Myocyte (in vitro differentiated cells): ENCODE measurements around the gene MED7. TPM values are rescaled to one million over a fixed set of nuclear protein-coding genes. Genes with fewer than 3 reads are reported as not detected.
"Not testable (repeated sequence)": the region's sequence is repeated elsewhere in the genome, so short reads cannot be mapped to it uniquely, and the experiment has no call there.

Experiments
- DNase-seq: peaks from one replicate; pipeline ENCODE4 v3.0.0-alpha.2; 2012; ENCODE audit warnings: low read depth
- polyA plus RNA-seq: library from polyadenylated mRNA; unstranded; fragments of >200 nt; gene quantifications from one replicate; pipeline ENCODE4 v1.2.1, GENCODE V29; 2012; ENCODE audit warnings: missing spikeins
- total RNA-seq: library from RNA; depleted of rRNA; stranded (reverse); fragments of >200 nt; gene quantifications from 2 replicates; pipeline ENCODE4 v1.2.3, GENCODE V29; 2014

Gene MED7
- total RNA-seq: 12.4 and 16.0 TPM in 2 replicates
- 11.0 TPM for polyA plus RNA-seq

GRCh38 chr5:157142317-157143126, at the start of gene MED7:
MED7 (minus strand) TSS chr5:157142865; CDS start chr5:157139431, 3,434 bp downstream.
- peak; percentile 99 for DNase-seq

GRCh38 chr5:157189223-157189622, 46.6 kb upstream of the MED7 start:
- no peak for DNase-seq

DNA sequence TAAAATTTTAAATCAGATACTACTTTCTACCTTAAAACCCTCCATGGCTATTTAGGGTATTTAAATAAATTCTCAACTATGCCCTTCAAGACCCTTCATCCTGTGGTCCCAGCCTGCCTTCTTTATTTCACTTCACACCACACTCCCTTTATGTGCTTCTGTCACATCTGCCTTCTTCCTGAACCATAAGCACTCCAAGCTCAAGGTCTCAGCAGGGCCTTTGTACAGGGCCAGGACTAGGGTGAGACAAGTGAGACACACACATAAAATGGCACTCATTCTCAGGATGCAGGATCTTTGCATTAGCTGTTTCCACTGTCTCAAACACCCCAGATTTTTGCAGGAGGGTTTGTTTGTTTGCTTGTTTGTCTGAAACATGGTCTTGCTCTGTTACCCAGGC, 45.6 kb upstream of the MED7 start:
- DNase-seq: no peak

DNA sequence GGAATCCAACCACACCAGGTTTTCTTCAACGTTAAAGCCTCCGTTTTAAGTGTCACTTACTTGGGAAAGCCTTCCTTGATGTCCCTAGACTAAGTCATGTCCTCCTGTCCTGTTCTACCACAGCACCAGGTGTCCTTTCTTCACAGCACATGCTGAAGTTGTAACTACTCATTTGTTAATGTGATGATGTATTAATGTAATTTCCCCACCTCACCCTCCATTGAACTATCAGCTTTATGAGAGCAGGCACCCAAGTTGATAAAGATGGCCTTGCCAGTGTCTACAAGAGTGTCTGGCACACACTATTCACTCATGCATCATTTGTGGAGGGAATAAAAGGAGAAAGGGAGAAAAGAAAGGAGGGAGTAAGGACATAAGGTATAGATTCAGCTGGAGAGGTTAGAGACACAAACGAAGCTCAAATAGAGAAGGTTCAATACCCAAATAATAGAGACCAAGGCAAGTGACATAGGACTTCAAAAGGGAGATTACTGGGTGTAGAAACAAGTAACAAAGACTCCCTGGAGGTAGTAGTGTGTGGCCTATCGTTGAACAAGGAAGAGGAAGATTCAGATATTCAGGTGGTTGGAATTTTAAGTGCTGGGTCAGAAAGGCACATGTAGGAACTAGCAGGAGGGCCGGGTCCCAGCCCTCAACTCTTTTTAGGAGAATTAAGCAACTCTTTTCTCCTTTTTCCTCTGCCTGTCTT, 44.5 kb upstream of the MED7 start:
- DNase-seq: no peak

- DNase-seq: no peak
Measured at GRCh38 chr5:157186309-157187045, 43.8 kb upstream of the MED7 start.

DNA sequence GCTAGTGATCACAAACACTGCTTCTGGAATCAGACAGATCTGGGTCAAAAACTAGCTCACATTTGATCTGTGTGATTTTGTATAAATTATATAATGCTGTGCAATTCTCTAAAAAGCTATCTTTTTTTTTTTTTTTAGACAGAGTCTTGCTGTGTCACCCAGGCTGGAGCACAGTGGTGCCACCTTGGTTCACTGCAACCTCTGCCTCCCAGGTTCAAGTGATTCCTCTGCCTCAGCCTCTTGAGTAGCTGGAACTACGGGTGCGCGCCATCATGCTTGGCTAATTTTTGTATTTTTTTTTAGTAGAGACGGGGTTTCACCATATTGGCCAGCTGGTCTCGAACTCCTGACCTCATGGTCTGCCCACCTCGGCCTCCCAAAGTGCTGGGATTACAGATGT, 42.5 kb upstream of the MED7 start:
- not testable (repeated sequence) for DNase-seq

DNA sequence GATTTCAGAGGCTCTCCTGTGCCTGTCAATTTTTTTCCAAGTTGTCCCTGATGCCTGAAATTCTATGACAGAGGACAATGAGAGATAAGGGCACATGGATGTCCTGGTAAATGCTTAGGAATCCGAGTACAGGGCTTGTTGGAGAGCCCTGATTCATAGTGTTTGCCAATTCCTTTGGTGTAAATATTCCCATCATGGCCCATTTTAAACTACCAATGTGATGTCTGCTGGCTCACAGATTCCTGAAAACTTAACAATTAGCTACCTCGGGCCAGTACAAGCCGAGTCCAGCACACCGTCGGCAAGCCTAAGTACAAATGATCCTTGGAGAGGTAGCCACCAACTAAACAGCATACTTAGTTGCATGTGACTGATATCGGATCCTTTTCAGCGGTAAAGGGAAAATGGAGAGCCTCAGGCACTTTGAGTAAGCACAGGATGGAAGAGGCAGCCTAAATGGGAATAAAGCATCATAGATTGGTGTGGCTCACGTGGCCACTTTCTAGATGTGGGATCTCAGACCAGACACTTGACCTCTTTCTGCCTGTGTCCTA, 41.5 kb upstream of the MED7 start:
- no peak for DNase-seq

GRCh38 chr5:157182143-157182757, 39.6 kb upstream of the MED7 start:
- no peak for DNase-seq

DNA sequence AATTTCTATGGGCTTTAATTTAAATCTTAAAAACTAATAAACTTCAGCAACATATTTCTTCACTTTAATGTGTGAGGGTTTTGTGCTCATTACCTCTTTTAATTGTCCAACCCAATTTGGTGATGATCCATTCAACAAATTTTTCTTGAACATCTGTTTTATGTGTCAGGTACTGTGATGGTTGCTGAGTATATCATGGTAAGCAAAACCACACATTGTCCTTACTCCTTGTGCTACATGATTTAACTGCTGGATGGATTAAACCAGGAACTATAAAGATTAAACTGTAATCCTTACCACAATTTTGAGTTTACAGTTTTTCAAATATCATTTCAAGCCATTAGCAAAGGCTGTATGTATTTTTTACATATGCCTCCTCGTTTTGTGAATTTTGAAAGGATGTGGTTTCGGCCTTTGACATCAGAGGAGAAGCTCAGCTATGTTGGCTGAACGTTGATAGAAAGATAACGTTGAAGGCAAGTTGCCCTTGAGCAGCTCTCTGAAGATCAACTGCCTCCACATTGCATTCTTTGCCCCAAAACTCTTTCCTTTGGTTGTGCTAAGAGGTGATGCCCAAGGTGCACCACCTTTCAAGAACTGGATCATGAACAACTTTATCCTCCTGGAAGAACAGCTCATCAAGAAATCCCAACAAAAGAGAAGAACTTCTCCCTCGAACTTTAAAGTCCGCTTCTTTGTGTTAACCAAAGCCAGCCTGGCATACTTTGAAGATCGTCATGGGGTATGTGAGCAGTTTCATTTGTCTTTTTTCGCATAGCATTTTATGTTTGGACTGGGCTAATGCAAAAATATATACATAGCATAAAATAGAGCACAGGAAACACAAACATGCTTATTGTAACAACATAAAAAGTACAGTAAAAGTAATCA, 38.0 kb upstream of the MED7 start, which contains the start of gene ITK:
Gene ITK, plus strand, starts transcription at position 467 of the 891 bp plus-strand sequence. Its CDS starts 138 bp downstream, at position 605.
- DNase-seq: no peak

- no peak for DNase-seq
Measured at GRCh38 chr5:157178966-157179365, 36.3 kb upstream of the MED7 start.

GRCh38 chr5:157177953-157178352, 35.3 kb upstream of the MED7 start:
- no peak for DNase-seq

DNA sequence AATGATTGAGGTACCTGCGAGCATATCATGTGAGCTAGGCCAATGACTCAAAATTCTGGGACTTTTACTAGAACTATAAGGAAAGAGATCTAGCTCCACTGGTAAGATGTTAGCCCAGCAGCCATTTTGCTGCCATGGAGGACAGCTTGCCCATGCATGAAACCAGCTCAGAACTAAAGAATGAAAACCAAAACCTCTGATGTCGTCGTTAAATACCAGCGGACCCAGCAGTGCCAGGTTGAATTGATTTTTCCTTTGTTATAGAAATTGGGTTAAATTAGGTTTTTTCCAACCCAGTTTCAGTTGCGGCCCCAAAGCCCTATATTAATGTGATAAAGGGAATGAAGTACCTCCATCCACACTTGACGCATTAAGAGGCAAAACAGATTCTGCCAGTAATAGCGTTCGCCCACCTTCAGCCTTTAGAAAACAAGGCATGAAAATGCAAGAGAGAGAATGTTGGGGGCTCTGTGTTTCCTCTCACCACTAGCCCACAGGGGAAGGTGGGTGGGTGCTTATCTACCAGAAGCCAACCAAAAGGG, 32.5 kb upstream of the MED7 start:
- no peak for DNase-seq

GRCh38 chr5:157172403-157172802, 29.7 kb upstream of the MED7 start:
- DNase-seq: no peak

GRCh38 chr5:157168286-157168685, 25.6 kb upstream of the MED7 start:
- DNase-seq: peak; percentile 2

DNA sequence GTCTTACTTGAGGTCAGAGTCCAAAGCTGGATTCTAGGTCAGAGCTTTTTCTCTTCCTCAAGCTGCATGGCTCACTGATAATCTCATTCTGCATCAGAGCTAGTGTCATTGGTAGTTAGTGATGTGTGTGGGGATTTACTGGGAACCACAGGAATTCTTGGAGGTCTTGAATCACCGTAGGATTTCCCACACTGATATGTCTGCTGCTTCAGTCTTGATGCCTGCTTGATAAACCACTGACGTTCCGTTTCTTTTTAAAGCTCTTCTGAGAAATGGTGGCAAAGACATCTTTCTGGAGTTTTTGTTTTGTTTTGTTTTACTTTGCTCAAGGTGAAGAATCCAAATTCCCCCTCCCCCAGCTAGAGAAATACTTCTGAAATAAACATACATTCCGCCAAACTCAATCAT, 24.6 kb upstream of the MED7 start:
- DNase-seq: peak; percentile 94

- no peak for DNase-seq
Measured at GRCh38 chr5:157166214-157167213, 23.8 kb upstream of the MED7 start, which contains the start of gene GARIN3. GARIN3 (minus strand) TSS chr5:157166264; CDS start chr5:157166168, 96 bp downstream.

DNA sequence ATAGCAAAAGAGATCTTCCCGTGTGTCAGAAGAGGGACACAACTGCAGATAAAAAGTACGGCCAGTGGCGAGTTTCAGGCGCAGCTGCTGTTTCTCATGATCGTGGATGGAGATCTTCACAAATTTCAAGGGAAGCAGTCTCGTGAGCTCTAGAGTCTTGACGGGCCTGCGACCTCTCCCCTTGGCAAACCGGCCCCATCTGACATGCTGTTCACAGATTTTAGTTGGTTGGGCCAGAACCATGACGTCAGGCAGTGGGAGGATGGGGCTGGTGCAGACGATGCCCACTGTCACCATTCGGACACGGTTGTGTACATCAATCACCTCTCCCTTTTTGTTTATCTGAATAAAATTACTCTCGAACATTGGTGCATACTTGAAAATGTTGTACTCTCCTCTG, 23.0 kb upstream of the MED7 start:
- no peak for DNase-seq

- DNase-seq: no peak
Measured at GRCh38 chr5:157165261-157165660, 22.6 kb upstream of the MED7 start.
